NCI-H748 treated with DMSO at 0.1 percent for 48 hours (cell line): ENCODE measurements around the gene MSH6.
"Not testable (repeated sequence)": the region's sequence is repeated elsewhere in the genome, so short reads cannot be mapped to it uniquely, and the experiment has no call there.

ENCODE experiments used
- DNase-seq: peaks from one replicate; lab custom pipeline; 2025; lab: John Stamatoyannopoulos, UW

The MSH6 gene

DNA sequence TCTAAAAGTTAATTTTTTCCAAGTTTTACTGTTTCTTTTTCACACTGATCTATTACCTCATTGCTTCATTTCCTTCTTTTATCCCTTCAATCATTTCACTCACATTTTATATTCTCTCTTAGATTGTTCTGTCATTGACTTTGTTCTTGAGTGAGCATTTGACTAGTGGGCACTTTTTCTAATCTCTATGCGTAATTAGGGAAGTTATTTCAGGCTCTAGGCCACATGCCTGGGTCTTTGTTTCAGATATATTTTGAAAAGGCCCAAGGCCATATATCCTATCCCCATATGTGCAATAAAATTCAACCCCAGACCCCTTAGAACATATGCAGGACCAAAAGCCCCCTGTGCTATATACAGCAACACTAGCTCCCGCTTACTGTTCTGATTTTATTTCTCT is 61.2 kb downstream of the MSH6 start:
- DNase-seq = no peak

DNA sequence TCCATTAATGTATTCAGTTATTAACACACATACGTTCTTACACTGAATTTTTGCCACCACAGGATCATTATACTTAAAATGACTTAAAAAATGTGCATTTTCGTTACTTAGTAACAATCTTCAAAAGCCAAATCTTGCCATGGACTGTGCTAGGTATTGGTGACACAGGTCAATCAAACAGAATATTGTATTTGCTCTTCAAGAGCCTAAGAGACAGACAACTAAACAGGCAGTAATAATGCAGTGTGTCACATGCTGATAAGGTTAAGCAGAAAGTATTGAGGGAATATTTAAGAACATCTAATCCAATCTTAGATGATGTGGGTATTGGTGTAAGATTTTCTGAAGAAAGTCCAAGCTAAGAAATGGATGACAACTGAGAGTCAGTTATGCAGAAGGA is 66.4 kb downstream of the MSH6 start:
- no peak for DNase-seq

DNA sequence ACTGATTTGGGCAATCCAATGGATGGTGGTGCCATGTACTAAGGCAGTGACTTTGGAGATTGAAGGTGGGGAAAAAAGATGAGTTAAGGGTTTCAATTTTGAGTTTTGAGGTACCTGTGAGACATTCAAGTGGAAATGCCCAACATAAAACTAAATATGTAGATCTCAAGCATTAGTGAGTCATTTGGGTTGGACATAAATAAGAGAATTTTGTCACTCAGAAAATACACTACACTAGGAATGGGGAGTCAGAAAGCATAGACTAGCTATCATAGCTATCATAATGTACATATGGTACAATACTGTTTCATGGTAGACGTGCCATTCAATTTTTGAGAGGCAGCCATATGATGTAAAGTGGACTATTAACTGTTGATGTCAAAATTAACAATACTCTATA is 67.3 kb downstream of the MSH6 start:
- no peak for DNase-seq

DNA sequence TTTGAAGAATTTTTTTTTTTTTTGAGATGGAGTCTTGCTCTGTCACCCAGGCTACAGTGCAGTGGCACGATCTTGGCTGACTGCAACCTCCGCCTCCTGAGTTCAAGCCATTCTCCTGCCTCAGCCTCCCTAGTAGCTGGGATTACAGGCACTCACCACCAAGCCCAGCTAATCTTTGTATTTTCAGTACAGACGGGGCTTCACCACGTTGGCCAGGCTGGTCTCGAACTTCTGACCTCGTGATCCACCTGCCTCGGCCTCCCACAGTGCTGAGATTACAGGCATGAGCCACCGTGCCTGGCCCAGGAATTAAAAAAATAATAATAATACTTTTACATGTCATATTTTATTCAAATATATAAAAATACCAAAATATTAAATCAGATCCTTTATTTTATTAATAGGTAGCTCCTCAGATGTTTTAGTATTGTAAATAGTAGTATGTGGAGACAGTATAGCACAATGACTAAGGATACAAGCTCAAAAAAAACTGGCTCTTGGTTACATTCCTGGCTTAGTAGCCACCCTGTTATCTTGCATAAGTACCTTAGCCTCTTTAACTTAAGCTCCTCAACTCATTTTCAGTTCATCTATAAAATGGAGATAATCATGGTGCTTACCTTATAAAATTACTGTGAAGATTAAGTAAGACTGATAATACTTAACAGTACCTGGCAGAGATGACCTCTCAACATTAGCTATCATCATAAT is 70.3 kb downstream of the MSH6 start:
- not testable (repeated sequence) for DNase-seq
